ENCODE results near the gene LPIN2.

GRCh38 chr18:3005462-3005861 lies 7.5 kb downstream of the LPIN2 start:
- TF ChIP-seq CTCF (conservative IDR thresholded peaks at IDR 0.05): no peak
- no peak for TF ChIP-seq ZFX (IDR thresholded peaks at IDR 0.05)

Data from C4-2B (cell line).